Testis (tissue), 3 donors: ENCODE results near the gene ASXL3. TPM values are rescaled to one million over a fixed set of nuclear protein-coding genes. Genes with fewer than 3 reads are reported as not detected.

Experiments
- DNase-seq: peaks from one replicate; pipeline ENCODE4 v3.0.0-alpha.2; 2019
- H3K27ac ChIP-seq, 2 donors: fragments of 200-600 bp; sonication (generic); one replicate each; pipeline ENCODE4 v1.5.1; 2019
- H3K27me3 ChIP-seq: fragments of 200-600 bp; sonication (generic); one replicate; pipeline ENCODE4 v1.5.1; 2019
- H3K36me3 ChIP-seq: fragments of 200-600 bp; sonication (generic); one replicate; pipeline ENCODE4 v1.5.1; 2017; ENCODE audit warnings: low read depth; ENCODE audit errors: missing control alignments
- H3K4me1 ChIP-seq: fragments of 200-600 bp; sonication (generic); one replicate; pipeline ENCODE4 v1.5.1; 2019
- H3K4me3 ChIP-seq, 2 donors: fragments of 200-600 bp; sonication (generic); one replicate each; pipeline ENCODE4 v1.5.1; 2017 to 2019
- H3K9me3 ChIP-seq: fragments of 200-600 bp; sonication (generic); one replicate; pipeline ENCODE4 v1.5.1; 2017
- CTCF ChIP-seq, 3 experiments: fragments of 450-650 bp in 2 of 3; fragments of 200-600 bp in 1 of 3; sonication (generic) in 1 of 3; IDR thresholded peaks; one replicate each; pipeline ENCODE4 v1.5.1; 2016 to 2019; ENCODE audit warnings: antibody characterized with exemption in 3 of 3, mild to moderate bottlenecking in 2 of 3, moderate library complexity in 1 of 3
- POLR2A ChIP-seq: fragments of 450-650 bp; IDR thresholded peaks from one replicate; pipeline ENCODE4 v1.6.1; 2017; ENCODE audit warnings: antibody characterized with exemption, mild to moderate bottlenecking, moderate library complexity
- WGBS, 2 donors: methylation state at CpG; one replicate each; pipeline ENCODE4 v1.1.5; 2018; 5-methylcytosine and 5-hydroxymethylcytosine counted together
- intact Hi-C: fragments of 100-400 bp; cut with DNase I; formaldehyde crosslinking; loops from one replicate; pipeline ENCODE4 v1.15.1; 2023; ENCODE audit warnings: low total_unique reads
- polyA plus RNA-seq: library from polyadenylated mRNA; stranded (reverse); fragments of 350-450 nt; fragmentation: Illumina TruSeq; extraction: RNeasy Lipid Tissue Mini Kit (QIAGEN cat#74804); gene quantifications from one replicate; pipeline ENCODE4 v1.2.3, GENCODE V29; 2014; ENCODE audit warnings: low read depth, low replicate concordance; ENCODE audit not compliant: insufficient read depth
- total RNA-seq, 2 donors: library from RNA; depleted of rRNA; stranded (reverse); fragments of >200 nt; gene quantifications; one replicate each; pipeline ENCODE4 v1.2.3, GENCODE V29; 2016

Gene ASXL3
- total and polyA plus RNA-seq, 3 donors from 2014 or later: 15.4 to 18.0 (median 15.7) TPM

- no peaks in the 10 kb centered on the region for H3K4me1 ChIP-seq
- intact Hi-C loops: no loop called here
- no peak for TF ChIP-seq POLR2A
- no peak for TF ChIP-seq CTCF (IDR thresholded peaks at IDR 0.05)
- H3K9me3 ChIP-seq: no peaks in the 10 kb centered on the region
- H3K4me3 ChIP-seq: no peak overlapping the region
- 49 to 100% methylated on average over 1 to 2 of the region's 2 CpGs for WGBS, 2 donors
- DNase-seq: no peak
- H3K27ac ChIP-seq: no peak overlapping the region
- H3K36me3 ChIP-seq: no peaks in the 10 kb centered on the region
- H3K27me3 ChIP-seq: no peaks in the 10 kb centered on the region
Measured at GRCh38 chr18:33697498-33697897, 119.5 kb downstream of the ASXL3 start.

- no peak overlapping the region for H3K27ac ChIP-seq
- no peaks in the 10 kb centered on the region for H3K9me3 ChIP-seq
- H3K27me3 ChIP-seq: no peaks in the 10 kb centered on the region
- TF ChIP-seq CTCF (IDR thresholded peaks at IDR 0.05) (no peak), POLR2A (no peak)
- no peak for DNase-seq
- H3K4me1 ChIP-seq: no peaks in the 10 kb centered on the region
- H3K36me3 ChIP-seq: no peaks in the 10 kb centered on the region
- 77 to 95% methylated on average over 3 of the region's 3 CpGs for WGBS, 2 donors
- no peak overlapping the region for H3K4me3 ChIP-seq
- intact Hi-C loops: no loop called here
Measured at GRCh38 chr18:33699372-33699771, 121.4 kb downstream of the ASXL3 start.

GRCh38 chr18:33700513-33700976 lies 122.5 kb downstream of the ASXL3 start:
- Histone ChIP-seq H3K27ac (no peak overlapping the region), H3K4me3 (no peak overlapping the region), H3K9me3 (no peaks in the 10 kb centered on the region), H3K36me3 (no peaks in the 10 kb centered on the region), H3K4me1 (no peaks in the 10 kb centered on the region), H3K27me3 (no peaks in the 10 kb centered on the region)
- no peak for TF ChIP-seq POLR2A
- no peak for TF ChIP-seq CTCF (IDR thresholded peaks at IDR 0.05)
- WGBS, 2 donors: 89 to 94% methylated on average over 3 of the region's 3 CpGs
- intact Hi-C loops: no loop called here
- no peak for DNase-seq

GRCh38 chr18:33702625-33703024 lies 124.6 kb downstream of the ASXL3 start:
- Histone ChIP-seq H3K9me3 (no peaks in the 10 kb centered on the region), H3K4me1 (no peaks in the 10 kb centered on the region), H3K27me3 (no peaks in the 10 kb centered on the region), H3K27ac (no peak overlapping the region), H3K4me3 (no peak overlapping the region), H3K36me3 (no peaks in the 10 kb centered on the region)
- intact Hi-C loops: no loop called here
- TF ChIP-seq CTCF (IDR thresholded peaks at IDR 0.05): no peak
- no peak for TF ChIP-seq POLR2A
- 96% methylated on average over 1 of the region's 1 CpG for WGBS, 2 donors
- no peak for DNase-seq

GRCh38 chr18:33706391-33706790 lies 128.4 kb downstream of the ASXL3 start:
- Histone ChIP-seq H3K4me3 (no peak overlapping the region), H3K4me1 (no peaks in the 10 kb centered on the region), H3K9me3 (no peaks in the 10 kb centered on the region), H3K36me3 (no peaks in the 10 kb centered on the region), H3K27me3 (no peaks in the 10 kb centered on the region), H3K27ac (no peak overlapping the region)
- WGBS, 2 donors: 0 to 43% methylated on average over 1 of the region's 1 CpG
- intact Hi-C loops: no loop called here
- TF ChIP-seq CTCF (IDR thresholded peaks at IDR 0.05) (no peak), POLR2A (no peak)
- DNase-seq: no peak
